WTC11 (cell line): ENCODE results near the gene FOXC1. TPM values are rescaled to one million over a fixed set of nuclear protein-coding genes. Genes with fewer than 3 reads are reported as not detected.
A peak's percentile ranks its signal among the peaks of the same experiment; 100 is the strongest.

Experiments
- ATAC-seq: fragments of 200-7000 bp; cut with Tn5 transposase; 2 replicates; pipeline ENCODE4 v1.10.0; 2021; ENCODE audit warnings: mild to moderate bottlenecking, moderate library complexity
- CTCF ChIA-PET: fragments of 300-600 bp; sonication (Branson Sonifier 250); formaldehyde crosslinking; loops from one replicate; lab custom pipeline; 2021; ENCODE audit warnings: antibody characterized with exemption; lab: Charles Lee
- POLR2A ChIA-PET: fragments of 350-600 bp; sonication (Branson Sonifier 250); formaldehyde crosslinking; loops from one replicate; lab custom pipeline; 2021; ENCODE audit warnings: antibody characterized with exemption; lab: Charles Lee
- DNase-seq: peaks from one replicate; pipeline ENCODE4 v3.0.0; 2021; ENCODE audit warnings: low spot score
- H3K27ac Mint-ChIP-seq: 2 replicates; pipeline ENCODE4 v1.8.0; 2021; ENCODE audit warnings: mixed read lengths
- H3K27me3 Mint-ChIP-seq: 2 replicates; pipeline ENCODE4 v1.8.0; 2021; ENCODE audit warnings: low read depth, mild to moderate bottlenecking, moderate library complexity, mixed read lengths
- H3K36me3 Mint-ChIP-seq: 2 replicates; pipeline ENCODE4 v1.8.0; 2021; ENCODE audit warnings: mixed read lengths
- H3K4me1 Mint-ChIP-seq: 2 replicates; pipeline ENCODE4 v1.8.0; 2022; ENCODE audit warnings: mixed read lengths
- H3K4me3 Mint-ChIP-seq: 2 replicates; pipeline ENCODE4 v1.8.0; 2021; ENCODE audit warnings: mild to moderate bottlenecking, moderate library complexity, mixed read lengths
- H3K9me3 Mint-ChIP-seq: 2 replicates; pipeline ENCODE4 v1.8.0; 2021; ENCODE audit warnings: mixed read lengths
- CDX4 ChIP-seq: fragments of 250-450 bp; sonication (Bioruptor Pico); IDR thresholded peaks from 2 replicates; pipeline ENCODE4 v1.9.0; 2021; ENCODE audit warnings: moderate library complexity, mild to moderate bottlenecking, inconsistent platforms, borderline replicate concordance
- ELF4 ChIP-seq: sonication (generic); formaldehyde crosslinking; IDR thresholded peaks from 2 replicates; pipeline ENCODE4 v1.8.1; 2022; ENCODE audit warnings: low read depth, mild to moderate bottlenecking, moderate library complexity, missing genetic modification reagents
- EMX1 ChIP-seq: fragments of 250-450 bp; sonication (Bioruptor Pico); IDR thresholded peaks from 2 replicates; pipeline ENCODE4 v1.8.0; 2021; ENCODE audit warnings: mild to moderate bottlenecking
- ETV6 ChIP-seq: sonication (generic); formaldehyde crosslinking; IDR thresholded peaks from 2 replicates; pipeline ENCODE4 v1.8.1; 2022; ENCODE audit warnings: mild to moderate bottlenecking, missing genetic modification reagents
- GTF2I ChIP-seq: fragments of 250-450 bp; sonication (Bioruptor Pico); conservative IDR thresholded peaks from 2 replicates; pipeline ENCODE4 v1.4.0; 2021; ENCODE audit warnings: mild to moderate bottlenecking
- HMGXB4 ChIP-seq: sonication (generic); formaldehyde crosslinking; IDR thresholded peaks from 2 replicates; pipeline ENCODE4 v1.8.1; 2023; ENCODE audit warnings: mild to moderate bottlenecking, moderate library complexity, missing genetic modification reagents
- MXD4 ChIP-seq: fragments of 250-450 bp; sonication (Bioruptor Pico); IDR thresholded peaks from 2 replicates; pipeline ENCODE4 v1.8.0; 2021; ENCODE audit warnings: mild to moderate bottlenecking, moderate library complexity, borderline replicate concordance
- PRDM15 ChIP-seq: sonication (generic); formaldehyde crosslinking; IDR thresholded peaks from 2 replicates; pipeline ENCODE4 v1.8.0; 2022; ENCODE audit warnings: missing genetic modification reagents
- SMAD3 ChIP-seq: sonication (generic); formaldehyde crosslinking; IDR thresholded peaks from 2 replicates; pipeline ENCODE4 v1.8.0; 2022; ENCODE audit warnings: missing genetic modification reagents, mild to moderate bottlenecking, borderline replicate concordance
- SOX15 ChIP-seq: fragments of 250-450 bp; sonication (Bioruptor Pico); IDR thresholded peaks from 2 replicates; pipeline ENCODE4 v1.9.0; 2021; ENCODE audit warnings: mild to moderate bottlenecking
- TP53 ChIP-seq: sonication (generic); formaldehyde crosslinking; IDR thresholded peaks from 2 replicates; pipeline ENCODE4 v1.8.1; 2023; ENCODE audit warnings: mild to moderate bottlenecking, missing genetic modification reagents
- ZBTB21 ChIP-seq: sonication (generic); formaldehyde crosslinking; IDR thresholded peaks from 2 replicates; pipeline ENCODE4 v1.8.1; 2023; ENCODE audit warnings: mild to moderate bottlenecking, missing genetic modification reagents, borderline replicate concordance
- ZNF281 ChIP-seq: sonication (generic); formaldehyde crosslinking; IDR thresholded peaks from 2 replicates; pipeline ENCODE4 v1.8.0; 2023; ENCODE audit warnings: mild to moderate bottlenecking, missing genetic modification reagents
- ZNF532 ChIP-seq: fragments of 250-450 bp; sonication (Bioruptor Pico); IDR thresholded peaks from 2 replicates; pipeline ENCODE4 v1.9.0; 2021; ENCODE audit warnings: mild to moderate bottlenecking, borderline replicate concordance
- total RNA-seq: library from RNA; stranded (reverse); gene quantifications from 3 replicates; pipeline ENCODE4 v1.2.3, GENCODE V29; 2021

FOXC1 gene
- total RNA-seq, 1 experiment from 2014 or later = 10.7 TPM

- H3K27me3 Mint-ChIP-seq = no peaks in the 10 kb centered on the region; the same call in 1 of the 2 replicates
- ChIA-PET POLR2A (no interaction called here), CTCF (interaction anchor here (0.9 to 1.7 kb wide), 5 partner anchors 19 to 51 kb away, joined by 3 to 8 read pairs (median 5); no protein-coding TSS in a partner anchor)
- no peak for DNase-seq
- TF ChIP-seq EMX1 (CRISPR knock-in tag) (no peak), PRDM15 (CRISPR knock-in tag) (peak; percentile 86)
- no peak overlapping the region for H3K27ac Mint-ChIP-seq
- peaks cover 15% of the 10 kb centered on the region for H3K9me3 Mint-ChIP-seq
- peak; percentile 17; the same call in 1 of the 2 replicates for ATAC-seq
- no peak overlapping the region for H3K4me3 Mint-ChIP-seq
- H3K4me1 Mint-ChIP-seq = peaks cover 32% of the 10 kb centered on the region
- H3K36me3 Mint-ChIP-seq = no peaks in the 10 kb centered on the region; the same call in 1 of the 2 replicates
Measured at GRCh38 chr6:1574083-1574761, 35.5 kb upstream of the FOXC1 start.

- TF ChIP-seq ZNF281 (CRISPR knock-in tag) (no peak), SOX15 (no peak), ELF4 (CRISPR knock-in tag) (no peak), GTF2I (CRISPR knock-in tag) (no peak), SMAD3 (CRISPR knock-in tag) (no peak), CDX4 (CRISPR knock-in tag) (no peak), ZBTB21 (CRISPR knock-in tag) (no peak), ZNF532 (CRISPR knock-in tag) (no peak), ETV6 (CRISPR knock-in tag) (no peak), TP53 (CRISPR knock-in tag) (no peak), HMGXB4 (CRISPR knock-in tag) (no peak), MXD4 (CRISPR knock-in tag) (no peak)
- ATAC-seq (peak; percentile 65), DNase-seq (no peak)
- CTCF ChIA-PET = interaction anchor here (0.9 to 1.7 kb wide), 7 partner anchors 20 to 76 kb away, joined by 3 to 8 read pairs (median 5); no protein-coding TSS in a partner anchor
- Mint-ChIP-seq H3K4me1 (peaks cover 32% of the 10 kb centered on the region), H3K9me3 (peaks cover 15% of the 10 kb centered on the region), H3K27me3 (no peaks in the 10 kb centered on the region; the same call in 1 of the 2 replicates), H3K27ac (peak overlapping the region; percentile 43; the same call in 1 of the 2 replicates), H3K36me3 (no peaks in the 10 kb centered on the region; the same call in 1 of the 2 replicates), H3K4me3 (no peak overlapping the region)
- POLR2A ChIA-PET = interaction anchor here (0.8 kb wide), 1 partner anchor 11 kb away, joined by 3 read pairs; no protein-coding TSS in a partner anchor
Measured at GRCh38 chr6:1574890-1575209, 34.9 kb upstream of the FOXC1 start.
